GM23338 (cell line): ENCODE results near the gene TCHH.
A peak's percentile ranks its signal among the peaks of the same experiment; 100 is the strongest.

Experiments used
- CTCF ChIP-seq, 2 experiments: fragments of 200-600 bp in 1 of 2; sonication (generic) in 1 of 2; conservative IDR thresholded peaks; 2 replicates each; pipeline versions ENCODE4 v1.5.1 to v1.6.1; 2016 to 2017; ENCODE audit warnings: antibody characterized with exemption in 2 of 2, low read depth in 2 of 2, mild to moderate bottlenecking in 2 of 2, moderate library complexity in 1 of 2
- EZH2 ChIP-seq: fragments of 200-600 bp; sonication (generic); IDR thresholded peaks from one replicate; pipeline ENCODE4 v1.8.0; 2017; ENCODE audit warnings: antibody characterized with exemption, mild to moderate bottlenecking, low read depth; ENCODE audit not compliant: unreplicated experiment
- EZH2phosphoT487 ChIP-seq: fragments of 200-600 bp; sonication (generic); IDR thresholded peaks from one replicate; pipeline ENCODE4 v1.8.1; 2018; ENCODE audit warnings: antibody characterized with exemption; ENCODE audit not compliant: unreplicated experiment
- POLR2AphosphoS5 ChIP-seq: IDR thresholded peaks from 2 replicates; pipeline ENCODE4 v1.6.1; 2016; ENCODE audit warnings: antibody characterized with exemption, low read depth
- ZNF331 ChIP-seq: fragments of 250-450 bp; sonication (Bioruptor Pico); IDR thresholded peaks from 2 replicates; pipeline ENCODE4 v1.5.0; 2020; ENCODE audit warnings: low read depth, mild to moderate bottlenecking, moderate library complexity
- TF ChIP-seq, protein P1 (sequence below): IDR thresholded peaks from 2 replicates; pipeline ENCODE4 v1.6.1; 2016; ENCODE audit warnings: antibody characterized with exemption
- TF ChIP-seq, protein P2 (sequence below): IDR thresholded peaks from one replicate; pipeline ENCODE4 v1.6.1; 2018; ENCODE audit warnings: antibody characterized with exemption; ENCODE audit not compliant: unreplicated experiment

DNA sequence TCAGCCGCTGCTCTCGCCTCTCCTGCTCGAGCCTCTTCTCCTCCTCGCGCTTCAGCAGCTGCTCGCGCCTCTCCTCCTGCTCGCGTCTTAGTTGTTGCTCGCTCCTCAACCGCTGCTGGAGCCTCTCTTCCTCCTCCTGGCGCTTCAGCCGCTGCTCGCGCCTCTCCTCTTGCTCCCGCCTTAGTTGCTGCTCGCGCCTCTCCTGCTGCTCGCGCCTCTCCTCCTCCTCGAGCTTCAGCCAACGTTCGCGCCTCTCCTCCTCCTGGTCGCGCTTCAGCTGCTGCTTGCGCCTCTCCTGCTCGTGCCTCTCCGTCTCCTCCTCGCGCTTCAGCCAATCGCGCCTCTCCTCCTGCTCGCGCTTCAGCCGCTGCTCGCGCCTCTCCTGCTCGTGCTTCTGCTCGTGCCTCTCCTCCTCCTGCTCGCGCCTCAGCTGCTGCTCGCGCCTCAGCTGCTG, 3.7 kb downstream of the TCHH start:
- TF ChIP-seq CTCF (conservative IDR thresholded peaks at IDR 0.05; ENCODE audit: low read depth in 2 of 2) (no peak), EZH2 (peak; percentile 88), POLR2AphosphoS5 (no peak), EZH2phosphoT487 (peak; percentile 90), ZNF331 (no peak)
- TF ChIP-seq, protein P1, sequence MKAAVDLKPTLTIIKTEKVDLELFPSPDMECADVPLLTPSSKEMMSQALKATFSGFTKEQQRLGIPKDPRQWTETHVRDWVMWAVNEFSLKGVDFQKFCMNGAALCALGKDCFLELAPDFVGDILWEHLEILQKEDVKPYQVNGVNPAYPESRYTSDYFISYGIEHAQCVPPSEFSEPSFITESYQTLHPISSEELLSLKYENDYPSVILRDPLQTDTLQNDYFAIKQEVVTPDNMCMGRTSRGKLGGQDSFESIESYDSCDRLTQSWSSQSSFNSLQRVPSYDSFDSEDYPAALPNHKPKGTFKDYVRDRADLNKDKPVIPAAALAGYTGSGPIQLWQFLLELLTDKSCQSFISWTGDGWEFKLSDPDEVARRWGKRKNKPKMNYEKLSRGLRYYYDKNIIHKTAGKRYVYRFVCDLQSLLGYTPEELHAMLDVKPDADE = no peak
- TF ChIP-seq, protein P2, sequence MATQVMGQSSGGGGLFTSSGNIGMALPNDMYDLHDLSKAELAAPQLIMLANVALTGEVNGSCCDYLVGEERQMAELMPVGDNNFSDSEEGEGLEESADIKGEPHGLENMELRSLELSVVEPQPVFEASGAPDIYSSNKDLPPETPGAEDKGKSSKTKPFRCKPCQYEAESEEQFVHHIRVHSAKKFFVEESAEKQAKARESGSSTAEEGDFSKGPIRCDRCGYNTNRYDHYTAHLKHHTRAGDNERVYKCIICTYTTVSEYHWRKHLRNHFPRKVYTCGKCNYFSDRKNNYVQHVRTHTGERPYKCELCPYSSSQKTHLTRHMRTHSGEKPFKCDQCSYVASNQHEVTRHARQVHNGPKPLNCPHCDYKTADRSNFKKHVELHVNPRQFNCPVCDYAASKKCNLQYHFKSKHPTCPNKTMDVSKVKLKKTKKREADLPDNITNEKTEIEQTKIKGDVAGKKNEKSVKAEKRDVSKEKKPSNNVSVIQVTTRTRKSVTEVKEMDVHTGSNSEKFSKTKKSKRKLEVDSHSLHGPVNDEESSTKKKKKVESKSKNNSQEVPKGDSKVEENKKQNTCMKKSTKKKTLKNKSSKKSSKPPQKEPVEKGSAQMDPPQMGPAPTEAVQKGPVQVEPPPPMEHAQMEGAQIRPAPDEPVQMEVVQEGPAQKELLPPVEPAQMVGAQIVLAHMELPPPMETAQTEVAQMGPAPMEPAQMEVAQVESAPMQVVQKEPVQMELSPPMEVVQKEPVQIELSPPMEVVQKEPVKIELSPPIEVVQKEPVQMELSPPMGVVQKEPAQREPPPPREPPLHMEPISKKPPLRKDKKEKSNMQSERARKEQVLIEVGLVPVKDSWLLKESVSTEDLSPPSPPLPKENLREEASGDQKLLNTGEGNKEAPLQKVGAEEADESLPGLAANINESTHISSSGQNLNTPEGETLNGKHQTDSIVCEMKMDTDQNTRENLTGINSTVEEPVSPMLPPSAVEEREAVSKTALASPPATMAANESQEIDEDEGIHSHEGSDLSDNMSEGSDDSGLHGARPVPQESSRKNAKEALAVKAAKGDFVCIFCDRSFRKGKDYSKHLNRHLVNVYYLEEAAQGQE = no peak
